ENCODE data around the gene TATDN3.
"Not testable (repeated sequence)": the region's sequence is repeated elsewhere in the genome, so short reads cannot be mapped to it uniquely, and the experiment has no call there.

TATDN3 gene
- total RNA-seq = 9.0 to 13.3 reads per million in 2 donors

GRCh38 chr1:212791676-212792395, at the start of gene TATDN3, which contains the start of gene NSL1:
Gene TATDN3, plus strand, starts transcription at chr1:212791894. Its CDS starts 28 bp downstream, at chr1:212791922.
Gene NSL1, minus strand, starts transcription at chr1:212791777. Its CDS starts 14 bp downstream, at chr1:212791763.
- DNase-seq = peak; percentile 79 to 94 (median 92)

DNA sequence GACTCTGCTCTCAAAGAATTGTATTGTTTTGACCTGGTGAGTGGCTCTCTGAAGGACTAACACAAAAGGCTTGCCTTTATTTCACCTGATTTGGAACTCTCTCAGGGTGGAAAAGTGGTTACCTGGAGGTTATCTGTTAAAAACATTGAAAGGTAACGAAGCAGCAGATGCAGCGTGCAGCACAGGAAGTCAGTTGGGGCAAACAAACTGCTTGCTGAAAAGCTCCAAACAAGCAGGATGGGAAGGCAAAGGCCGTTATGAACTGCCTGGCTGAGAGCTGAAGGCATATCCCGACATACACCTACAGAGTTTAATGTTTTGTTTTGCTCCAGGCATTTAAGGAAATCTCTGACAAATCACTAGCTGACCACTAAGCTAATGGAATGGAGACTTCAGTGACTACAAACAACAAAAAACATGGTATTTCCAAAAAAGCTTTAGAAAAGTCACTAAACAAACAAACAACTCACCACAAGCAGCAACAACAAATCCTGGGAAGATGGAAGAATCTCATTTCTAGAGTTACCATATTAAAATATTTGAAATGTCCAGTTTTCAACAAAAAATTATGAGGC, 47.7 kb upstream of the TATDN3 start:
- peak in 1 of 5 experiments; percentile 68 for DNase-seq

DNA sequence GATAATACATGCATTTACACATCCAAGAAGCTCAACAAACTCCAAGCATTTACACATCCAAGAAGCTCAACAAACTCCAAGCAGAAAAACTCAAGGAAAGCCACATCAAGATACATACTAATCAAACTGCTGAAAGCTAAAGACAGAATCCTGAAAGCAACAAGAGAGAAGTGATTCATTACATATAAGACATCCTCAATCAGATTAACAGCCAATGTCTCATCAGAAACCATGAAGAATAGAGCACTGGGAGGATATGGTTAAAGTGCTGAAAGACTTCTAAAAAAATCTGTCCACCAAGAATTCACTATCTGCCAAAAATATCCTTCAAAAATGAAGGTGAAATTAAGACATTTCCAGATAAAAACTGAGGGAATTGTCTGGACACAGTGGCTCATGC, 46.4 kb upstream of the TATDN3 start:
- DNase-seq = peak in 1 of 5 experiments; percentile 44

GRCh38 chr1:212746546-212746945, 45.1 kb upstream of the TATDN3 start:
- DNase-seq = no peak

- DNase-seq = no peak
Observed at GRCh38 chr1:212749821-212750535, 41.7 kb upstream of the TATDN3 start.

DNA sequence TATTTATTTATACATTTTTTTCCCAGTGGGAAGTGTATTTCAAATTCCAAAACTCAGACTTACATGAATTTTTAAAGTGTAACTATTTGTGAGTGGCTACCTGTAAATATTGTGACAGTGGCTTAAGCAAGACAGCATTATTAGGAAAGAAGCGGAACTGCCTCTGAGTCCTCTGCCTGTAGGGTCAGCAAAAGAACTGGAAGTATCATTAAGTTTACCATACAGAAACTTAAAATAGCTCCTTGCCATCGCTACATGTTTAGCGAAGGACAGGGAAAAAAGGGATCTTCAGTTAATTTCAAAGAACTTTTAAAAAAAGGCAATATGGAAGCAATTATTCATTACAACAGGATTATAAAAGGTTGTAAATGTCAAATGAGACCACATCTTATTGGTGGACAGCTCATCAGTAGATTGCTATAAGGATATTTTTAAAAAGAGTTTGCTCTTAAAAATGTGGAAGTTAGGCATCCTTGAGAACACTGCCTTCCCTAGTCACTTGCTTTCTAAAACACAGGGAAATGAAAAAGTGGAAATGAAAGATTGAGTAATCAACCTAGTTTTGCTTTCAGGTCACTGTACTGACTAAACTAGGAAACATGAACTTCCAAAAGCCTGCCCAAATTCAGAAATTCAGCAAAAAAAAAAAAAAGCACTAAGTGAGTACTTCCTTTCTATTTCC, 39.3 kb upstream of the TATDN3 start:
- no peak for DNase-seq

- DNase-seq = peak in 1 of 5 experiments; percentile 81
Observed at GRCh38 chr1:212752934-212753497, 38.7 kb upstream of the TATDN3 start.

GRCh38 chr1:212753749-212754148, 37.9 kb upstream of the TATDN3 start:
- no peak for DNase-seq

DNA sequence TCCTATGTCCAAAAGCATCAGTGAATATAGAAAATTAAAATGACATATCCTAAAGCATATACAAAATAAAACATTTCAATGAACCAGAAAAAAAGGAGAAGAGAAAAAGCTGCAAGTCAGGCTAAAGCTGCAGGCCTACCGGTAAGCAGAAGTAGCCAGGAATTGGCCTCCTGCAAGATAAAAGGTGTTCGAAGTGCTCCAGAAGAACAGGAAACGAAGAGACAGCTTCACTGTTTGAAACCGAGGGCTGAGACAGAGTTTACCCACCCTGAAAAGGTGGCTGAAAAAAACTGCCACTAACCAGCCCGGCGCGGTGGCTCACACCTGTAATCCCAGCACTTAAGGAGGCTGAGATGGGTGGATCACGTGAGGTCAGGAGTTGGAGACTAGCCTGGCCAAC, 37.5 kb upstream of the TATDN3 start:
- peak in 1 of 5 experiments; percentile 50 for DNase-seq

DNA sequence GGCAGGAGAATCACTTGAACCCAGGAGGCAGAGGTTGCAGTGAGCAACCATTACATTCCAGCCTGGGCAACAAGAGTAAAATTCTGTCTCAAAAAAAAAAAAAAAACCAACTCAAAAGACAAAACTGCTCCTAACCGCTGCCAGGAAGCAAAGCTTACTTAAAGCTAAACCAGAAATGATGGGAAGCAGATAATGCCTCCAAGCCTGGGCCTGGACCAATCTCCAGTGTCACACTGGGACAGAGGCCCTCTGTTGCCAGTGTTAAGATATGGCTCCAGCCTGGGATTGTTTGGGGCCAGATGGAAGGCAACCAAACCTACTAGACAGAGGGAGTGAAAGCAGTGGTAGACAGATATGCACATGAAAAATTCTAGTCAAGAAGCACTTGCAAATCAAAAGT, 37.0 kb upstream of the TATDN3 start:
- peak in 1 of 5 experiments; percentile 60 for DNase-seq

- DNase-seq = no peak
Observed at GRCh38 chr1:212759683-212760082, 32.0 kb upstream of the TATDN3 start.

DNA sequence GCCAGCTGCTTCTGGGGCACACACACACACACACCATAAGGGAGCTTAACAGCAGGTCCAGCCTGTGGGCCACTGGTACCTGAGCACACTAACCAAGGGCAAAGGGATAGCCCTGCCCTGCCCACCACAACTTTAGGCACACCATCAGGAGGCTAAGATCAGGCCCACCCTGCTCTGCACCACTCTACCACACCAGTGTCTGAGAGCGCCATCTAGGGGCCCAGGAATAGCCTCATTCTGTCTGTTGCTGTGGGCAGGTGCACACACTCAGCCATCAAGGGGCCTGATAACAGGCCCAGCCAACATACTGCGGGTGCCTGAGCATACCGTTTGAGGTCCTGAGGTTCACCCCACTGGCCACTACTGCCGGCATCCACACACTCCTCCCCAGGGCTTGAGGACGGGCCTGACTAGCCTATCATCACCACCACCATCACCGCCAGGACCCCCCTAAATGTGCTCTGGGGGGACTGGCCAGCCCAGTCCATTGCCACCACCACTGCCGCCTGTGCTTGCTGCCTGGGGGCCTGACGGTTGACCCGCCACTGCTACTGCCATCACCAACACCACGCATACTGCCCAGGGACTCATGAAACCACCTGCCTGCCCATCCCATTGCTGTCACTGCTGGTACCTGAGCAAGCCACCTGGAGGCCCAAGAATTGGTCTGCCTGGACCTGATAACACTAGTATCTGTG, 31.4 kb upstream of the TATDN3 start:
- peak in 4 of 5 experiments; percentile 11 to 77 (median 26) for DNase-seq

- DNase-seq = no peak
Observed at GRCh38 chr1:212762234-212762633, 29.5 kb upstream of the TATDN3 start.

- no peak for DNase-seq
Observed at GRCh38 chr1:212762839-212763238, 28.9 kb upstream of the TATDN3 start.

- DNase-seq = not testable (repeated sequence)
Observed at GRCh38 chr1:212764718-212765281, 26.9 kb upstream of the TATDN3 start.

- not testable (repeated sequence) for DNase-seq
Observed at GRCh38 chr1:212766825-212767224, 24.9 kb upstream of the TATDN3 start.

GRCh38 chr1:212769459-212770167, 22.1 kb upstream of the TATDN3 start:
- peak in 1 of 5 experiments; percentile 60 for DNase-seq

- no peak for DNase-seq
Observed at GRCh38 chr1:212771341-212771740, 20.4 kb upstream of the TATDN3 start.

DNA sequence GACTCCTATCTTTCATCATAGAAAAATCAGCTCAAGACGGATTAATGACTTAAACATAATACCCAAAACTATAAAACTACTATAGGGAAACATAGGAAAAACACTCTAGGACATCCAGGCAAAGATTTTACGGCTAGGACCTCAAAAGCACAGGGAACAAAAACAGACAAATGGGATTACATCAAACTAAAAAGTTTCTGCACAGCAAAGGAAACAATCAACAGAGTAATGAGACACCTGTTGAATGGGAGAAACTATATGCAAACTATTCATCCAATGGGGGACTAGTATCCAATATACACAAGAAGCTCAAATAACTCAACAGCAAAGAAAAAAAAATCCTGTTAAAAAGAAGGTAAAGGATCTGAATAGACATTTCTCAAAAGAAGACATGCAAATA, 18.7 kb upstream of the TATDN3 start:
- no peak for DNase-seq

GRCh38 chr1:212774584-212774983, 17.1 kb upstream of the TATDN3 start:
- no peak for DNase-seq

- no peak for DNase-seq
Observed at GRCh38 chr1:212775241-212775640, 16.5 kb upstream of the TATDN3 start.
